GM18873 (cell line): ENCODE data around the gene ABHD14A.
A peak's percentile ranks its signal among the peaks of the same experiment; 100 is the strongest.

Experiments
- ATAC-seq: cut with Tn5 transposase; IDR thresholded peaks from one replicate; pipeline ENCODE4 v1.9.1; 2021; ENCODE audit warnings: mild to moderate bottlenecking, moderate library complexity, moderate number of reproducible peaks; ENCODE audit not compliant: unreplicated experiment, low FRiP score

ABHD14A gene

GRCh38 chr3:51968883-51969678 lies 5.8 kb upstream of the ABHD14A start:
- no peak for ATAC-seq

GRCh38 chr3:51969841-51970240 lies 5.0 kb upstream of the ABHD14A start:
- ATAC-seq = no peak

GRCh38 chr3:51970606-51971300 lies 4.1 kb upstream of the ABHD14A start:
- ATAC-seq = no peak

GRCh38 chr3:51971350-51971749 lies 3.5 kb upstream of the ABHD14A start:
- ATAC-seq = no peak

GRCh38 chr3:51974277-51974962 lies 444 bp upstream of the ABHD14A start:
- ATAC-seq = no peak

GRCh38 chr3:51975852-51976549 lies 1.1 kb downstream of the ABHD14A start:
- no peak for ATAC-seq

GRCh38 chr3:51977446-51978142 lies 2.7 kb downstream of the ABHD14A start:
- no peak for ATAC-seq

GRCh38 chr3:51978143-51978502 lies 3.3 kb downstream of the ABHD14A start:
- no peak for ATAC-seq

GRCh38 chr3:51980253-51980652 lies 5.4 kb downstream of the ABHD14A start:
- no peak for ATAC-seq

- ATAC-seq = peak; percentile 35
Measured at GRCh38 chr3:51982352-51982837, 7.5 kb downstream of the ABHD14A start.

- peak; percentile 63 for ATAC-seq
Measured at GRCh38 chr3:51982838-51983577, 8.1 kb downstream of the ABHD14A start, which contains the start of gene ACY1. Gene ACY1 (plus strand): TSS chr3:51983535. CDS start chr3:51984065, 530 bp downstream.

GRCh38 chr3:51983578-51984268 lies 8.9 kb downstream of the ABHD14A start:
- no peak for ATAC-seq

GRCh38 chr3:51984269-51984647 lies 9.4 kb downstream of the ABHD14A start:
- ATAC-seq = no peak

GRCh38 chr3:51985063-51985462 lies 10.2 kb downstream of the ABHD14A start:
- no peak for ATAC-seq

- ATAC-seq = no peak
Measured at GRCh38 chr3:51986010-51986947, 11.4 kb downstream of the ABHD14A start.

- ATAC-seq = no peak
Measured at GRCh38 chr3:51987568-51987967, 12.7 kb downstream of the ABHD14A start.

- no peak for ATAC-seq
Measured at GRCh38 chr3:51988286-51989146, 13.7 kb downstream of the ABHD14A start.
